CD4-positive, alpha-beta T cell treated with Interleukin-10 for 1 hour (primary cell): ENCODE data around the gene PARD3B.
A peak's percentile ranks its signal among the peaks of the same experiment; 100 is the strongest.

Experiments used
- DNase-seq: peaks from one replicate; pipeline ENCODE4 v3.0.0-alpha.2; 2020

PARD3B gene

GRCh38 chr2:204972161-204972560 is 426.9 kb downstream of the PARD3B start:
- DNase-seq: no peak

DNA sequence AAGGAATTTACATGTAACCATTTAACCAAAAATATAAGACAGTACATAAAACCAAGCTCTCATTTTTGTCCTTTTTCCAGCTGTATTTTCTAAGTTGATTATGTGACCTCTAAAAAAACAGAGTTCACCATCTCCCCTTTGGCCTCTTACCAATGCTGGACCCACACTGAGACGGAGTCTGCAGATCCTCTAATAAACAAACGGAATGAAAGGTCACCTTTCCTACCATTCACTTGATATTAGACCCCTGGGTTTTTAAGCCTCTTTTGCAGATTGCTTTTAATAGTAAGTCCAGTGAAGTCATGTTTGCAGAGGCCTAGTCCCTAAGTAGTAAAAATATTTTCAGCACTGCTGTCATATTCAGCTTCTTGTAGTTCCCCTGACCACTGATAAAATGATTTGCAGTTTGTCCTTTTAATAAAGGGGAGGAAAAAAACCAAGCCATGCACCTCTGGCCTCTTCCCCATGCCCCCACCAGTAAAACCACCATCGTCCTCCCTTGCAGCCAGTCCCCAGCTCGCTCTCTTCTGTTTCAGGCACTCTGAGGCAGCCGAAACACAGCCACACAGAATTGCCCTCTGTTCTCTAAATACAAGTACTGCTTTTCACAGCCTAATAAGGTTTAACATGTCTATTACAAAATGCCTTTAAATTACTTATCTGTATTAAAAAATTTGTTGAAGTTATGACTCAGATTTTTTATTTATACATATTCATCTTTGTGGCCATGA is 427.5 kb downstream of the PARD3B start:
- no peak for DNase-seq

GRCh38 chr2:204973616-204974015 is 428.3 kb downstream of the PARD3B start:
- no peak for DNase-seq

DNA sequence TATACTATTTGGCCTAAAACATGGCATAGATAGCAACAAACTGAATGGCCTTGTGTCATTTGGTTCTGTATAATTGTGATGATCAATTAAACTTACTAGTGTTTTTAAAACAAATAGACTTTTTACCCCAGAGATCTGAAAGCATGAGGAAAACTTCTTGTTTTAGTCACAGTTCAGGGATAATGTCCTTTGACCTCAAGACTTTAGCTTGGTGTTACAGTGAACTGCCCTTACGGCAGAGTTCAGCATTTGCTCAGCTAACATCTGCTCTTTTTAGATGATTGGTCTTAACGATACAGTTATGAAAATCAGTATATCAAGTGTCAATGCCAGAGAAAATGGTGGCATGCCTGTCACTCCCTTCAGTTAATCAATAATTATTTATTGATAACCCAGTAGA is 429.2 kb downstream of the PARD3B start:
- DNase-seq: no peak

- no peak for DNase-seq
These were observed 432.6 kb downstream of the PARD3B start for GRCh38 chr2:204977914-204978313.

DNA sequence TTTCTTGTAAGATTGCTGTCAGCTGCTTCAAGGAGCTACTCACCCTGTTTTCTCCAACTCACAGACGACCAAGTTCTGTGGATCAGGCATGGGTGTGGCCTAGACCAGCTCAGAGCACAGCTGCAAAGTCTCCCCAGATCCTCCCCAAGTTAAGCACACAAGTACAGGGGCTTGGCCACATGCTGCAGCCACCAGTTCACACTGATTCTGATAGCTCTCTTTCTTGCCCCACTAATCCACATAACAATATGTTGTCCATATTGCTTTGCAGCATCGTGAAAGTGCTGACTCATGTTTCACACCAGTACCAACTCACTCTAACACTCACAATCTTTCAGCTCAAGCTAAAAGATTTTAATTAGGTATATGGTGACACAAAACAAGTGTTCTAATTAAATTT is 437.0 kb downstream of the PARD3B start:
- no peak for DNase-seq

GRCh38 chr2:204984518-204984917 is 439.2 kb downstream of the PARD3B start:
- DNase-seq: no peak

DNA sequence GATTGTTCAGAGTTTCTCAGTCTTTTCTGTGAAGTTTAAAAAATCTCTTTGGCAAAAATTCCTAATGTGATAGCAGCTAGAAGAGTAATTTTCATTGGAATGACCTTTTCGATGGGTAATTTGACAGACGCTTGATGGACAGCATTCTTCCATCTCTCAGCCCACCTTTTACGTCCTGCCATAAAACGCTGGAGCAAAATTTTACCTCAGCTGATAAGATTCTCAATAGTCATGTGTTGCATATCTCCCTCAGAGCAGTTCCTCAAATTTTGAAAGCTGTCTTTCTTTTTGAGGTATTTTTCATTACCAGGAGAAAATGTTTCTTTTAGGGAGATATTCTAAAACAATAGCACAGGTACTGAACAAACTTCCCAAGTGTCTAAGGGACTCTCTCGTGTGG is 441.4 kb downstream of the PARD3B start:
- DNase-seq: no peak

DNA sequence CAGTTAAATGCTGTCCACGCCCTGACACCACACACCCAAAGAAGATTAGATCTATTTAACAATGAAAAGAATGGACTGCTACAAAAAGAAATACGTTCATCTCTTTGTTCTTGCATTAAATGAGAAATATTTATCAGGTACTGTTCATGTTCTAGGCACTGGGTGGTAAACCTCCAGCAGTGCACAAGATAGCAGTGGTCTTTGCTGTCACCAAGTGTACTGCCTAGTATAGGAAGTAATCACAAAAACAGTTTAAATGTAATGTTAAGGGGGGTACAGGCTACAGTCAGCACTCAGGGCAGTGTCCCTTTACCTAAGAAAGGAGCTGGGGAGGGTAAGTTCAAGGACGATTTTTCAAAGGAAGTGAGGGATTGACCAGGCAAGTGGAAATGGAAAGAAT is 443.6 kb downstream of the PARD3B start:
- no peak for DNase-seq

GRCh38 chr2:204989877-204990276 is 444.6 kb downstream of the PARD3B start:
- DNase-seq: no peak

- no peak for DNase-seq
These were observed 456.2 kb downstream of the PARD3B start for GRCh38 chr2:205001300-205001966.

DNA sequence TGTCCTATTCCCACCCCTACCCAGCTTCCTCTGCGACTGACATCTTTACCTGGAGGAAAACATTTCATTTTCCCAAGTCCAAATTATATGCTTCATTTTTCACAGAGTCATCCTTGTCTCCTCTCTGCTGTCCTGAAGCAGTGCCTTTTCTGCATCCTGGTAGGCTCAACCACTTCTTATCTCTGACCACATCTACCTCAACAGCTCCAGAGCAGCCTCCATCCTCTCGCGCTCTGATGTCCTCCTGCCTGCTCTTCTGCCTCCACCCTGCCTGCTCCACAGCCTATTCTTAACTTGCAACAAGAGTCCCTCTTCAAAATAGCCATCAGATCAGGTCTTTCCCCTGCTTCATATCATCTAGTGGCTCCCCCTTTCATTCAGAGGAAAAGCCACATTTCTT is 457.1 kb downstream of the PARD3B start:
- DNase-seq: peak; percentile 29

DNA sequence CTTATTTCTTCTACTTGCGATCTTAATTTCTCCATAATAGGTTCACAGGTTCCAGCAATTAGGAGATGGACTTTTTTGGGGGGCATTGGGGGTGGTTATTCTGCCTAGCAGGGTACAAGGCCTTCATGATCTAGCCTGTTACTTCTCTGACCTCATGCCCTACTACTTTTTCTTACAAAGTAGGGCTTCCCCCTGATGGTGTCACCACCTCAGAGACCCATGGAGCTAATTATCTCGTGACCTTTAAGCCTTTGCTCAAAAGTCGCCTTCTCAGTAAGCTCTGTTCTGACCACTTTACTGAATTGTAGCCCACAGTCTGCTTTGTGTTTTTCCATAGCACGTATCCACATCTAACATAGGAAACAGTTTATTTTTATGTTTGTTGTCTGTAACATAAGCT is 458.0 kb downstream of the PARD3B start:
- DNase-seq: no peak

GRCh38 chr2:205010196-205010595 is 464.9 kb downstream of the PARD3B start:
- no peak for DNase-seq

GRCh38 chr2:205011031-205011430 is 465.8 kb downstream of the PARD3B start:
- DNase-seq: no peak

GRCh38 chr2:205012961-205013360 is 467.7 kb downstream of the PARD3B start:
- DNase-seq: no peak

DNA sequence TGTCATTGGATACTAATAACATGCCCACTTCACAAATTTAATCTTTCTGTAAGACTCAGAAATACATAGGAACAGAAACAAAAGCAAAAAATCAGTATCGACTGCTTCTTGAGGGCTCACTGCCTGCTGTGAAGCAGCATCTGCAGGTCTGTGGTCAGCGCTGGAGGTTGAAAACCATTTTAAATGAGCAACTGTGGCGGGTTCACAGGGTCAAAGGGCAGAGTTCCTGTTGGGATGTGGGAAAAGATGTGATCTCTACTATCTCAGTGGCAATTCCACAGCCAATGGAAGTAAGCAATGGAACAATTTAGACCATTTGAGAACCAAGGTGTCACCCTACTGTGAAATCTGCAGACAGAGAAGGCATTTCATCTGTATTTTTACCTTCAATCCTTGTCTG is 468.3 kb downstream of the PARD3B start:
- DNase-seq: no peak

DNA sequence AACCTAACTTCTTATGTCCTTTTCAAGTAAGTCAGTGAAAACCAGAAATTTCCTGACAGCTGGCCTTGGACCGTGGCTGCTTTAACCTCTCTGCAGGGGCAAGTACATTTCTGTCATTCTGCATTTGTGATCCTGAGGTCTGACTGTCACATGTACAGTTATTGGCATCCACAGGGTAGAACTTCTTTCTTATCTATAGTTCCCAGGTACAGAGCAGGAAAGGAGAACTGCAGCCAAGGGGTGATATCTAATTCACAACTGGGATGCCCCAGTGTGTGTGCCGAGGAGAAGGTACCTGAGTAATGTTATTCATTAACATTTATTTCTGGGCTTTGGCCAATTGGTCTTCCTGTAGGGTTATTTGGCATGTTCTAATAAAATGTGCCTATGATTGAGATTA is 468.9 kb downstream of the PARD3B start:
- DNase-seq: no peak

DNA sequence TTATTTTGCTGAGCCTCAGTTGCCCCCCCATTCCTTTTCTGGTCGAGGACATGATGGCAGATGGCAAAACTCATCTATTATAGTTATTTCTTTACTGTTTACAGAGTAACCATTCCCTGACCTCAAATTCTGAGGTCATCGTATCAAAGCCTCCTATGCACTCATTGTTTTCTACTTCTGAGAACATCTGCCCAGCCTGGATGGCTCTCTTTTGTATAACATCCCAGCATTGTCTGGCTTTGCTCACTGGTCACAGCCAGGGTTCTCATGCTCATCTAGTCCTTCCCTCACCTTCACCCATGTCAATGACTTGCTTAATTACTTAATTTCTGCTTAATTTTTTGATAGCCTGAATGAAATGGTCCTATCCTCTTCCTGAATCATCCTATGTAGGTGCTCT is 472.1 kb downstream of the PARD3B start:
- DNase-seq: no peak

- DNase-seq: no peak
These were observed 472.6 kb downstream of the PARD3B start for GRCh38 chr2:205017912-205018311.

GRCh38 chr2:205020673-205021072 is 475.4 kb downstream of the PARD3B start:
- no peak for DNase-seq

DNA sequence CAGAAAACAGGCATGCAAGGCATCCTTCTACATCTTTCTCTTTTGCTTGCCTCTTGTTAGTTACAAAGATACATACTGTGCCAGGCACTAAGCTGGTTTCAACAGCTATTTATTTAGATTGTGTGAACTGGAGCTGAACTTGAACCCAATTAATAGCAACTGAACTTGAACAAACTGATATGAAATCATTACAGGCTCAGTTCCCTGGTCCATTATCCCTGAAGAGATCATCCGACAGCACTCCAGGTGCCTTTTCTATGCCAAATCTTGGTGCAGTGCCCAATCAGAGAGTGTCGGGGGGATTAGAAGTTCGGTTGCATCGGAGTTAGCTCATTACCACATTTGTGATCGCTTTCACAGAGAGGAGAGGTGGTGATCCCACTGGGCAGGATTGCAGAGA is 477.6 kb downstream of the PARD3B start:
- no peak for DNase-seq

- DNase-seq: no peak
These were observed 479.7 kb downstream of the PARD3B start for GRCh38 chr2:205024822-205025518.

DNA sequence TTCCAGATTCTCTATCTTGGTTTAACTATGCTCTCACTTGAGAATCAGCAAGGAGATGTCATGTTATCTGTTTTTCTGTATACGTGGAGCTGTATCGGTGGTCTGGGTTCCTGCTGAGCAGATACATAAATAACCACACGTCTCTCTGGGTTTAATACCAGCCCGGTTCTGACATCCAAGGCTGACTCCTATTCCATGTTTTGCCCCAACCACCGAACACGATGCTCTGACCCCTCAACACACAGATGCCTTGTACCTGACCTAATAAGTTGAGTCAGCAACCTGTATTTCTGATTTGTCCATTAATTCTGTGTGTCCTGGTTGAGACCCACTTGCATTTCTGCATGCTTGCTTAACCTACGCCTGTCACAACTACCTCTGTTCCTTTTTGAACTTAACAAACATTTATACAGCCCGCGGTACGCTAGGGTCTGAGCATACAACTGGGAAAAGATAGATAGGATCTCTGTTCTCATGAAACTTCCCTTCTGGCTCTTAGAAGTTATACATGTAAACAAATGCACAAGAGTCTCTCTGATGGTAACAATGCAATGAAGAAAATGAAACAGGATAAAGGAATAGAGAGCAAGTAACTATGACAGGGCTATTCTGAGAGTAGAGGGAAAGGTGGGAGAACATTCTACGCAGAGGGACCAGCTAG is 480.4 kb downstream of the PARD3B start:
- no peak for DNase-seq
